Transverse colon (tissue), 4 donors: ENCODE data around the gene DNAJC18. TPM values are rescaled to one million over a fixed set of nuclear protein-coding genes. Genes with fewer than 3 reads are reported as not detected.

Source experiments
- DNase-seq: peaks from one replicate; pipeline ENCODE4 v3.0.0-alpha.2; 2019
- H3K27ac ChIP-seq, 4 donors: fragments of 200-600 bp; sonication (generic); 2 replicates each; pipeline ENCODE4 v1.5.1; 2016 to 2018; ENCODE audit warnings: inconsistent platforms in 4 of 4
- H3K27me3 ChIP-seq: fragments of 200-600 bp; sonication (generic); 2 replicates; pipeline ENCODE4 v1.5.1; 2017; ENCODE audit warnings: inconsistent platforms
- H3K36me3 ChIP-seq, 4 donors: fragments of 200-600 bp; sonication (generic); 2 replicates each; pipeline ENCODE4 v1.5.1; 2017 to 2019; ENCODE audit warnings: inconsistent platforms in 4 of 4
- H3K4me1 ChIP-seq, 4 donors: fragments of 200-600 bp; sonication (generic); 2 replicates each; pipeline ENCODE4 v1.5.1; 2017 to 2020; ENCODE audit warnings: inconsistent platforms in 4 of 4
- H3K4me3 ChIP-seq, 4 donors: fragments of 200-600 bp; sonication (generic); 1 replicate in 1 of 4; 2 replicates in 3 of 4; pipeline versions ENCODE4 v1.5.1 to v1.6.1; 2017 to 2019; ENCODE audit warnings: inconsistent platforms in 4 of 4
- H3K9me3 ChIP-seq, 2 donors: fragments of 200-600 bp; sonication (generic); 2 replicates each; pipeline ENCODE4 v1.5.1; 2017 to 2019; ENCODE audit warnings: inconsistent platforms in 2 of 2
- CTCF ChIP-seq, 5 experiments: fragments of 200-600 bp in 3 of 5; fragments of 450-650 bp in 2 of 5; sonication (generic) in 3 of 5; IDR thresholded peaks; 1 replicate in 2 of 5; 2 replicates in 3 of 5; pipeline ENCODE4 v1.5.1; 2016 to 2017; ENCODE audit warnings: antibody characterized with exemption in 5 of 5, inconsistent platforms in 3 of 5, mild to moderate bottlenecking in 2 of 5, moderate library complexity in 1 of 5
- EP300 ChIP-seq: sonication (generic); formaldehyde crosslinking; IDR thresholded peaks from one replicate; pipeline ENCODE4 v1.6.1; 2017; ENCODE audit warnings: antibody characterized with exemption, low read depth
- POLR2A ChIP-seq: fragments of 450-650 bp; IDR thresholded peaks from one replicate; pipeline ENCODE4 v1.6.1; 2016; ENCODE audit warnings: antibody characterized with exemption, mild to moderate bottlenecking, moderate library complexity
- POLR2AphosphoS5 ChIP-seq, 3 donors: sonication (generic); formaldehyde crosslinking; IDR thresholded peaks; one replicate each; pipeline ENCODE4 v1.6.1; 2016; ENCODE audit warnings: antibody characterized with exemption in 3 of 3
- WGBS, 2 donors: methylation state at CpG; one replicate each; pipeline ENCODE4 v1.1.5; 2018; ENCODE audit warnings: low coverage in 1 of 2; 5-methylcytosine and 5-hydroxymethylcytosine counted together
- in situ Hi-C, 4 donors: fragments of 200-750 bp; cut with MboI; loops; one replicate each; pipeline versions ENCODE4 v1.15.0 to v1.15.1; 2017; ENCODE audit warnings: low sequenced_read_pairs in 3 of 4, low pct_ligation_motif_present in 1 of 4, low pct_unique_long_range_greater_than_20kb in 1 of 4
- intact Hi-C: fragments of 100-400 bp; cut with DNase I; formaldehyde crosslinking; loops from one replicate; pipeline ENCODE4 v1.15.1; 2023; ENCODE audit warnings: low total_unique reads
- small RNA-seq, 4 donors: library from RNA; depleted of rRNA; stranded (forward); fragments of <200 nt; gene quantifications; one replicate each; pipeline ENCODE3, GENCODE V24; 2016
- total RNA-seq, 4 donors: library from RNA; depleted of rRNA; stranded (reverse); fragments of >200 nt; gene quantifications; one replicate each; pipeline ENCODE4 v1.1.0, GENCODE V29; 2016

The DNAJC18 gene
- total RNA-seq, 4 donors from 2014 or later = 0.37 to 3.8 (median 3.2) TPM

DNA sequence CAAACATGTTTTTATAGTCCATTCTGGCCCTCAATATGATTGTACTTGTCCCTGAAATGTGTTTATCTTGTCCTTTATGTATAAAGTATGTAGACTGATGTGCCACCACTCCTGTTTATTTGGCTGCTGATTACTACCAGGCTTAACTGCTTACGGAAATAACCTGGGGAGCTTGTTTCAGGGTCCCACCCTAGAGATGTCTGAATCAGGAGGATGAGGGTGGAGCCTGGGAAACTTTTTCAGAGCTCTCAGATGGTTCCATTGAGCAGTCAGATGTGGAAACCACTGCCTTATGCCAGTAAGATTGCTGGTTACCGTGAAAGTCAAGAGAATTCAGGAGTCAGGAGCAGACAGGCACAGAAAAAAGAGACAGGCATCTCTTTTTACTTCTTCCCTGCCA is 75.4 kb downstream of the DNAJC18 start:
- DNase-seq = no peak
- WGBS, 2 donors = 75 to 83% methylated on average over 2 of the region's 2 CpGs
- intact Hi-C loops = no loop called here
- Histone ChIP-seq H3K27ac (no peak overlapping the region), H3K4me1 (no peaks in the 10 kb centered on the region), H3K36me3 (peaks cover 0 to 44% (median 19%) of the 10 kb centered on the region in 4 donors), H3K4me3 (no peak overlapping the region), H3K9me3 (no peaks in the 10 kb centered on the region), H3K27me3 (no peaks in the 10 kb centered on the region)
- in situ Hi-C loops = no loop called here
- TF ChIP-seq CTCF (IDR thresholded peaks at IDR 0.05) = no peak
- TF ChIP-seq POLR2A = no peak
- no peak for TF ChIP-seq EP300
- no peak for TF ChIP-seq POLR2AphosphoS5 (IDR thresholded peaks at IDR 0.05)

DNA sequence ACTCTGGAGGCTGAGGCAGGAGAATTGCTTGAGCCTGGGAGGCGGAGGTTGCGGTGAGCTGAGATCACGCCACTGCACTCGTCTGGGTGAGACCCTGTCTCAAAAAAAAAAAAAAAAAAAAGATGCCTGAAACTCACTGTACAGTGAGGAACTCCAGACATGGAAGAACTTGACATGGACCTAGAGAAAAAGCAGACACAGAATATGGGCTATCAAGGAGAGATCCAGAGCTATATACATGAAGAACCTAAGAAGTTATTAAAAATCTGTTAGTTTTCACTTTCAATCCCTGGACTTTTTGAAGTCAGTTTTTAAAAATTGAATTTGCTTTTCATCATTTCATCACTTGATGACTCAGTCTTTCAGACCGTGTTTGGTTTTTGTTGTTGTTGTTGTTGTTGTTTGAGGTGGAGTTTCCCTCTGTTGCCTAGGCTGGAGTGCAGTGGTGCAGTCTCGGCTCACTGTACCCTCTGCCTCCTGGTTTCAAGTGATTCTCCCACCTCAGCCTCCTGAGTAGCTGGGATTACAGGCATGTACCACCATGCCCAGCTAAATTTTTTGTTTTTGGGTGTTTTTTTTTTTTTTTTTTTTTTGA is 77.4 kb downstream of the DNAJC18 start:
- H3K4me1 ChIP-seq = peaks cover 0 to 2% (median 0%) of the 10 kb centered on the region in 4 donors
- in situ Hi-C loops (no loop called here), intact Hi-C loops (no loop called here)
- H3K36me3 ChIP-seq = peaks cover 0 to 38% (median 15%) of the 10 kb centered on the region in 4 donors
- no peak overlapping the region for H3K4me3 ChIP-seq
- WGBS, 2 donors = 33 to 74% methylated on average over 1 to 6 of the region's 6 CpGs
- no peak for DNase-seq
- no peak for TF ChIP-seq POLR2A
- no peak for TF ChIP-seq EP300
- no peak for TF ChIP-seq CTCF (IDR thresholded peaks at IDR 0.05)
- TF ChIP-seq POLR2AphosphoS5 (IDR thresholded peaks at IDR 0.05) = no peak
- H3K9me3 ChIP-seq = no peaks in the 10 kb centered on the region
- H3K27ac ChIP-seq = no peak overlapping the region
- H3K27me3 ChIP-seq = no peaks in the 10 kb centered on the region

- peaks cover 0 to 4% (median 0%) of the 10 kb centered on the region in 4 donors for H3K4me1 ChIP-seq
- no peak for TF ChIP-seq CTCF (IDR thresholded peaks at IDR 0.05)
- no peak for TF ChIP-seq EP300
- TF ChIP-seq POLR2AphosphoS5 (IDR thresholded peaks at IDR 0.05) = no peak
- no peak for TF ChIP-seq POLR2A
- no peak overlapping the region for H3K4me3 ChIP-seq
- DNase-seq = no peak
- H3K9me3 ChIP-seq = no peaks in the 10 kb centered on the region
- no peak overlapping the region for H3K27ac ChIP-seq
- peaks cover 0 to 23% (median 8%) of the 10 kb centered on the region in 4 donors for H3K36me3 ChIP-seq
- in situ Hi-C loops = no loop called here
- no peaks in the 10 kb centered on the region for H3K27me3 ChIP-seq
- intact Hi-C loops = no loop called here
- WGBS, 2 donors = 88 to 99% methylated on average over 4 of the region's 4 CpGs
Measured at GRCh38 chr5:139360384-139360783, 78.9 kb downstream of the DNAJC18 start.

Small RNAs within 50 kb of the gene (small RNA-seq; reads per million reads assigned to genes)
- 0 reads per million in 4 donors for gene RNU5B-4P

Other genes with a start within 250 kb of the DNAJC18 start
- 10 to 100 TPM; 11.1 to 38.1 (median 29.0) TPM for gene SIL1, start 241.2 kb downstream of the DNAJC18 start, total RNA-seq
- gene MATR3, start 145.8 kb downstream of the DNAJC18 start, total RNA-seq = 100 to 1,000 TPM in 3 of 4 donors, 10 to 100 TPM in 1; 97.3 to 190 (median 134) TPM
- 10 to 100 TPM; 13.8 to 67.3 (median 36.5) TPM for gene PAIP2, start 97.7 kb downstream of the DNAJC18 start, total RNA-seq
- 1 to 10 TPM in 2 of 4 donors, under 1 TPM in 1, not detected in 1; 0.80 to 9.5 (median 7.4) TPM for gene SLC23A1, start 56.2 kb downstream of the DNAJC18 start, total RNA-seq
- gene MZB1, start 49.6 kb downstream of the DNAJC18 start, total RNA-seq = 10 to 100 TPM in 1 of 4 donors, 1 to 10 TPM in 1, not detected in 2; 4.0 to 39.2 TPM
- 1 to 10 TPM in 1 of 4 donors, under 1 TPM in 2, not detected in 1; 0.55 to 1.1 (median 0.60) TPM for gene PROB1, start 44.4 kb downstream of the DNAJC18 start, total RNA-seq
- 1 to 10 TPM in 2 of 4 donors, not detected in 2; 3.0 TPM for gene SPATA24, start 35.4 kb downstream of the DNAJC18 start, total RNA-seq
- 1 to 10 TPM in 3 of 4 donors, not detected in 1; 2.2 to 4.8 (median 3.6) TPM for gene ECSCR, start 23.2 kb upstream of the DNAJC18 start, total RNA-seq
- gene SMIM33, start 31.5 kb upstream of the DNAJC18 start, total RNA-seq = under 1 TPM in 2 of 4 donors, not detected in 2; 0.55 to 0.64 TPM
- gene STING1, start 43.2 kb upstream of the DNAJC18 start, total RNA-seq = 10 to 100 TPM; 12.2 to 51.5 (median 19.1) TPM
- 100 to 1,000 TPM in 2 of 4 donors, 10 to 100 TPM in 2; 45.6 to 134 (median 80.8) TPM for gene UBE2D2, start 121.8 kb upstream of the DNAJC18 start, total RNA-seq
- gene CXXC5, start 208.8 kb upstream of the DNAJC18 start, total RNA-seq = 10 to 100 TPM; 26.5 to 50.7 (median 36.2) TPM